SKM-1 treated with dmso at 0.1 percent for 144 hours (cell line): Measurements from ENCODE around the gene TSC22D1.

Source experiments
- DNase-seq: peaks from one replicate; lab custom pipeline; 2025; ENCODE audit not compliant: unreplicated experiment; lab: John Stamatoyannopoulos, UW

The TSC22D1 gene

GRCh38 chr13:44455769-44456168, 120.4 kb downstream of the TSC22D1 start:
- DNase-seq, result no peak

DNA sequence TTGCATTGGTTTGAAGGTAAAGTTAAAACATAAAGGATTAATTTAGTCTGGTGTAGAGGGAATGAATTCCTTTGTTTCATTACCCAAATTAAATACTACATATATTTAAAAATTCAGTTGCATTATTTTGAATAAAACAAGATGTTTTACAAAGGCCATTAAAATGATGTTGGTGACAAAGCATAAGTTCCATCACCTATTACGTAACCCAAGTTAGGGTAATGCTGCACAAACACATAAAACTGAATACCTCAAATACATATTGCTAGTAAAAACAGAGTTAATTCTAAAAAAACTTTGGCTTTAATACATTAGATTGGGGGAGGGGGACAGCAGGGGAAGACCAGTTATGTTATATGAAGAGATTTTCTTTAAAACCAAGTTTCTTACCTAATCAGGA, 122.2 kb downstream of the TSC22D1 start:
- no peak for DNase-seq

- no peak for DNase-seq
These were observed 123.1 kb downstream of the TSC22D1 start for GRCh38 chr13:44453069-44453468.

DNA sequence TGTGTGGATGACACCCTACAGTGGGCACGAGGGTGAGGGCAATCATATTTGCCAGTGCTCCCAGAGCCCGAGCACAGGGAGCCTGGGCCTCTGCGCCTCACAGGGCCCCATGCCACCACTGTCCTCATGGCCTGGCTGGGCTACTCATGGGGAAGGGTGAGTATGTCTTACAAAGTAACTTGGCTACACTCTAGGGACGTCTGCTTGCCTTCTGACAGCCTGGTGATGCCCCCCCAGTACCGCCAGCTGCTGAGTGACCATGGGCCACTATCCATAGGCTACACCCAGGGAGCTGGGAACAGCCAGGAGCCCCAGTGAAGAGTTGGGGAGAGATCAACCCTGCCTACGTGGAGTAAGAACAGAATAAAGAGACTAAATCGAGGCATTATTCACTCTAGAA, 123.7 kb downstream of the TSC22D1 start:
- DNase-seq, result no peak

- DNase-seq, result no peak
These were observed 124.5 kb downstream of the TSC22D1 start for GRCh38 chr13:44451651-44452050.

DNA sequence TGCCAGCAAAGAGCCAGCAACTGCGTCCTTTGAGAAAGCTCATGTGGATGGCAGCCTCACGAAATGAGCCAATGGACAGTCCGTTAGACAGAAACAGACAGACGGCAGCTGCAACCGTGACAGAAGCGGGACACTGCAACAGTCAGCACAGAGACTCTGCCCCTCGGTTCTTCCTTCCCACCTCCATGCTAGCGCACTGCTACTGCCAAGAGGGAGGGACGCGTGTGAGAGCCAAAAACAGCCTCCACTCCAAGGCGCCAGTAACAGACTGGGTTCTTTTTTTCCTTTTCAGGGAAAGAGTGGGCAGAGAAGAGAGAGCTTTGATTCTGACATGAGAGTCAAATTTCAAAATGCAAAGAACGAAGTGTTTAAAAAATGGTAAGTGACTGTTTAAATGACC, 125.0 kb downstream of the TSC22D1 start:
- no peak for DNase-seq

DNA sequence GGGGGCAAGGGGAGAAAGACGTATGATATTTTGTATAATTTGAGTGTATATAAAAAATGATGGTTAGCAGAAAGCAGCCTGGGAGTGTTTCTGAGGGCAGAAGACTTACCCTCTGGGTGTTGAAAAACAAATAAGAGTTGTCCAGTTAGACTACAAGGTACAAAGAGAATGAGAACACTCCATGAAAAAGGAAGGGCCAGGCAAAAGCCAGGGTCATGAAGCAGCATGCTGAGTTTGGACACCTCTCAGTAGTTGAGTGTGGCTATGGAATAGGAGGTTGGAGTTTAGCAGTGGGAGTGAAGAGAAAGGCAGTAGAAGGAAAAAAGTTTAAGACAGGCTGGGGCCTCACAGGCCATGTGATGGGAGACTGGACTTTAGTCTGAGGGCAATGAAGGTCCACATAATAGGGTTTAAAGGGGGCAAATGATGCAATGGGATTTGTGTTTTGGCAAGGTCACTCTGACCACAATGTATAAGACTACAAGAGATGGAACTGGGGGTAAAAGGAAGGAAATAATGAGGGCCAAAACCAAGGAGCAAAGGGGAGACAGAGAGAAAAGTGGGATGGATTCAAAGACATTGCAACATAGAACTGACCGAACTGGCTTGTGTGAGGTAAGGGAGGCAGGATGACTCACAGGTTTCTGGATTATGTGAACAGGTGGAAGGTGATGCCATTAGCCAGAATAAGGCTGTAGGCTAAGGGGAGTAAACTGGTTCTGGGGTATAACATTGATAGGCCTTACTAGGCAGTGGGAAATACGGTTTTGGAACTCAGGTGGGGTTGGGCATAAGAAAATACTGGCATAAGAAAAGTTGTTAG, 125.9 kb downstream of the TSC22D1 start:
- DNase-seq, result no peak

GRCh38 chr13:44448875-44449274, 127.3 kb downstream of the TSC22D1 start:
- DNase-seq, result no peak

DNA sequence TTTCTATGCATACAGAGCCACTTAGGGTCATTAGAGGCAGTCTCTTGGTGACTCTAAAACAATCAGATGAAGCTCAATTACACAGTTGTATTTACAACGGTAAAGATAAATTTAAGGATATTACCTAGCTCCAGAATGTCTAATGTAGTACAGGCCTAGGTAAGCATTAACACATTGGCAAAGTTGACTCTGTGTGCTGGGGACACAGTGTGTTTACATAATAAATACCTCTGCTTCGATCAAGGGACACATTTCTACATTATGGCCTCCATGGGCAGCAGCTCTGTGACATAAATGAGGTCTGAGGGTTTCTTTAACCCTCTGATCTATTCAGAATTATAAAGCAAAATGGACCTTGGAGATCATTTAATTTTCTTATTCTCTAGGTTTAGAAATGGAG, 127.8 kb downstream of the TSC22D1 start:
- no peak for DNase-seq

GRCh38 chr13:44447783-44448321, 128.3 kb downstream of the TSC22D1 start:
- no peak for DNase-seq

DNA sequence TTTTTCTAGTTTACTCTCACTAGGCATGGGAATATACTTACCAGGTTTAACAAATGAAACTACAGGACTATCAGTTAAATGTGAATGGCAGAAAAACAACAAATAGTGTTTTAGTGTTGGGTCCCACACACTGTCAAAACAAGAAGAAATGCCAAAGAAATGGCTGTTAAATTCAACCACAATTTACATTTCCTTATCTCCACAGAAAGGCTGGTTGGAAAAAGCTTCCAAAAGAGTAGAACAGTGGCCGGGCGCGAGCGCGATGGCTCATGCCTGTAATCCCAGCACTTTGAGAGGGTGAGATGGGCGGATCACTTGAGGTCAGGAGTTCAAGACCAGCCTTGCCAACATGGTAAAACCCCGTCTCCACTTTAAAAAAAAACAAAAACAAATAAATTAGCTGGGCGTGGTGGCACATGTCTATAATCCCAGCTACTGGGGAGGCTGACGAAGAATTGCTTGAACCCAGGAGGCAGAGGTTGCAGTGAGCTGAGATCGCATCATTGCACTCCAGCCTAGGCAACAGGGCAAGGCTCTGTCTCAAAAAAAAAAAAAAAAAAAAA, 136.0 kb downstream of the TSC22D1 start:
- DNase-seq, result no peak

DNA sequence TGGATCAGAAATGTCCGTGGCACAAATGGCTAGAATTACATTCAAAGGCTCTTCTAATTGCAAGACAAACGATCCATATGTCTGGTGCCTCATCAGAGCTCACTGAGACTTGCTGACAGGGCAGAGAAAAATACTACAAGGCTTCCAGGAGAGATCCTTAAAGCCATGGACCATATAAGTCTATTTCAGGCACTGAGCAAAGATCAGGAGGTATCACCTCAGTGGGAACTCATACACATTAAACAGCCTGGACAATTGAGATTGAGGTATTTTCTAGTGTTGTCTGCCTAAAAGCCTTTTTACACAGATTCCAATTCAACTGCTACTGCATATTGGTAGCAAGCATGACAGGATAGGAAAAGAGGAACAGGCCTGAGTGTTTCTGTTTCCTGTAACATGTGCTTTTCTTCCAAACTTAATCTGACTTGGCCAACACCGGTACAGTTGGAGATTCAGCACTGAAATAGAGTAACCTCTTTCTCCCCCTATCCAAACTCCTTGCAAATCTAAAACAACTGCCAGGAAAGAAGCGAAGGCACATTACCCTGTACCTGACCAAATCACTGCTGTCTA, 136.6 kb downstream of the TSC22D1 start:
- DNase-seq, result peak; percentile 65

DNA sequence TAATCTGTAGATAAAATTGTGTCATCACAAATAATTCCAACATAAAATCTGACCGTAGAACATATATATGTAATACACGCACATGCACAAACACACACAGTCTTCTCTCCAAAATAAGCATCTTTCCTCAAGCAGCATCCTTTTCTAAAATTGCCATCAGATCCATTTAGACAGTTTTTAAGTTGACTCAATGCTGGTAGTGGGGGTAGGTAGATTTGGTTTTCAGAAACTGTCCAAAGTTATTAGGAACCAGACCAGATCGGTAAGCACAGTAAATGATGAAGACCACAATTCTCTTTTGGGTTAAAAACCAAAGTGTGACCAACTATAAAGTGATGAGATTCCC, 137.9 kb downstream of the TSC22D1 start:
- no peak for DNase-seq

GRCh38 chr13:44437356-44438233, 138.5 kb downstream of the TSC22D1 start:
- peak; percentile 64 for DNase-seq

- peak; percentile 50 for DNase-seq
These were observed 139.4 kb downstream of the TSC22D1 start for GRCh38 chr13:44436589-44437337.

DNA sequence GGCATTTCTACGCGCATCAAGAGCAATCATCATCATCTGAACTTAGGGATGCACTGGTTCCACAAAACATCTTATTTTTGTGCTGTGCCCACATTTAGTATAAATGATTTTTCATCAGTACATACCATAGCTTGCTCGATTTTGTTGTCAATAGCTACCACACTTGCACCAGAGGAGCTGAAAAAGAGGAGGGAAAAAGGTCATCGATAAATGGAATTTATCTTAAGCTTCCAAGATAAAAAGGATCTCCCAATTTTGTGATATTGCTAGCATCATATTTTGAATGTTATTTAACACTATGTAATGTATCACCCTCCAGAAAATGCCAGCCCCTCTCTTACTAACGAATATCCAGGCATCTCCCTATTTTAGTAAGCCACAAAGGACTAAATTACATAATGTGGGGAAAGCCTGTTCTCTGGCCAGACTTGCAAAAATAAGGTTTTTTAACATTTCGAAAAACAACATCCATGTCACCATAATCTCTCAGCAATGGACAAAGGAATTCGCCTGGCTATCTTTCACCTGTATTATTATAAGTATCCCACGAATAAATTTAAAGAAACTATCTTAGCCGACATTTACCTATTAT, 140.1 kb downstream of the TSC22D1 start:
- DNase-seq, result no peak

DNA sequence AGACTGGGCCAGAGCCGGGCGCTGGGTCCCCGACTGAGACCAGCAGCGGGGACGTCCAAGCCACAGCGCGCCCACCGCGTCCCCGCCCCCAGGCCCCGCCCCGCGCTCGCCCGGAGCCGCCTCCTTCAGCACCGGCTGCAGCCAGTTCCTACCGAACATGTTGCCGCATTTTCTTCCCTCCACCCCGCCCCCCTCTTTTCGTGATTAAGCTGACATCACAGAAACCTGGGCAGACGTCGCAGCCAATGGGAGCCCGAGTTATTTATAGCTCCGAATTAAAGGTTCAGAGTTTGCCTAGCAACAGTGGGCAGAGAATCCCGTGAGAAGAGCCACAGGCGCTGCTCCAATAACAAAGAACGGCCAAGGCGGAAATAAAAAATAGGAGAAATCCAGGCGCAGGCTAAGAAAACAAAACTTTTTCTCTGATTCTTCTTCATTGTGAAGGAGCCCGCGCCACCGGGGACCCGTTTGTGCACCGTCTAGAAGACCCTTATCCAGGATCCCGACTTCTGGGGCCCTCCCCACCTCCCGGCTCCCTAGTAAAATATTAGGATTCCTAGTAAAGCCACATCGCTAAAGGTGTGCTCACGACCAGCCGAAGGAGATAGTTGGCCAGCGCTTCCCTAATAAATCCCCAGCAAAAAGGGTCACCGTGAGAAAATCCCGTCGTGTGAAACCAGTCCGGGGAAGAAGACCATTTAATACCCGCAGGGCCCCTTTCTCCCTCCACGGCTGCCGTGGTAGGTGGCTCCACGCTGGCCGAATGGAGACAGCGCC, 140.8 kb downstream of the TSC22D1 start:
- DNase-seq, result peak; percentile 77

GRCh38 chr13:44434766-44435141, 141.4 kb downstream of the TSC22D1 start:
- no peak for DNase-seq
